Thyroid gland (tissue), 4 donors: Measurements from ENCODE around the gene SLC19A1. TPM values are rescaled to one million over a fixed set of nuclear protein-coding genes. Genes with fewer than 3 reads are reported as not detected.

Source experiments
- DNase-seq, 2 donors: peaks; one replicate each; pipeline ENCODE4 v3.0.0-alpha.2; 2019
- H3K27ac ChIP-seq, 3 donors: fragments of 200-600 bp; sonication (generic); 1 replicate in 2 of 3; 2 replicates in 1 of 3; pipeline ENCODE4 v1.5.1; 2016 to 2019; ENCODE audit warnings: mild to moderate bottlenecking in 1 of 3, moderate library complexity in 1 of 3
- H3K27me3 ChIP-seq: fragments of 200-600 bp; sonication (generic); one replicate; pipeline ENCODE4 v1.5.1; 2019
- H3K36me3 ChIP-seq, 2 donors: fragments of 200-600 bp; sonication (generic); one replicate each; pipeline ENCODE4 v1.5.1; 2016 to 2019
- H3K4me1 ChIP-seq, 2 donors: fragments of 200-600 bp; sonication (generic); one replicate each; pipeline ENCODE4 v1.5.1; 2017 to 2019
- H3K4me3 ChIP-seq, 3 donors: fragments of 200-600 bp; sonication (generic); replicated peaks in 1 of 3; 1 replicate in 2 of 3; 2 replicates in 1 of 3; pipeline ENCODE4 v1.5.1; 2016; ENCODE audit warnings: mild to moderate bottlenecking in 1 of 3
- H3K9me3 ChIP-seq: fragments of 200-600 bp; sonication (generic); one replicate; pipeline ENCODE4 v1.5.1; 2017
- CTCF ChIP-seq, 6 experiments: fragments of 200-600 bp in 3 of 6; fragments of 450-650 bp in 3 of 6; sonication (generic) in 3 of 6; IDR thresholded peaks; one replicate each; pipeline ENCODE4 v1.5.1; 2016 to 2019; ENCODE audit warnings: antibody characterized with exemption in 6 of 6, mild to moderate bottlenecking in 2 of 6, inconsistent platforms in 1 of 6, moderate library complexity in 1 of 6
- POLR2A ChIP-seq, 2 donors: fragments of 450-650 bp; IDR thresholded peaks; one replicate each; pipeline ENCODE4 v1.6.1; 2017; ENCODE audit warnings: antibody characterized with exemption in 2 of 2, mild to moderate bottlenecking in 2 of 2, moderate library complexity in 1 of 2
- WGBS, 2 donors: methylation state at CpG; one replicate each; pipeline ENCODE4 v1.1.5; 2017; 5-methylcytosine and 5-hydroxymethylcytosine counted together
- intact Hi-C: fragments of 100-400 bp; cut with DNase I; formaldehyde crosslinking; loops from one replicate; pipeline ENCODE4 v1.15.1; 2023
- total RNA-seq, 4 donors: library from RNA; depleted of rRNA; stranded (reverse); fragments of >200 nt; gene quantifications; one replicate each; pipeline ENCODE4 v1.2.3, GENCODE V29; 2016

Gene SLC19A1
- total RNA-seq, 4 donors from 2014 or later, result 7.6 to 15.5 (median 12.2) TPM

GRCh38 chr21:45535341-45536081 lies 6.7 kb downstream of the SLC19A1 start:
- no peaks in the 10 kb centered on the region for H3K27me3 ChIP-seq
- intact Hi-C loops, result no loop called here
- DNase-seq, result peak; percentile 1 to 3
- no peak for TF ChIP-seq CTCF (IDR thresholded peaks at IDR 0.05)
- TF ChIP-seq POLR2A (IDR thresholded peaks at IDR 0.05), result no peak
- H3K4me3 ChIP-seq, result no peak overlapping the region
- no peaks in the 10 kb centered on the region for H3K36me3 ChIP-seq
- no peaks in the 10 kb centered on the region for H3K9me3 ChIP-seq
- H3K27ac ChIP-seq, result no peak overlapping the region
- 83 to 92% methylated on average over 28 to 34 of the region's 34 CpGs for WGBS, 2 donors
- peaks cover 11% of the 10 kb centered on the region in 2 donors for H3K4me1 ChIP-seq

DNA sequence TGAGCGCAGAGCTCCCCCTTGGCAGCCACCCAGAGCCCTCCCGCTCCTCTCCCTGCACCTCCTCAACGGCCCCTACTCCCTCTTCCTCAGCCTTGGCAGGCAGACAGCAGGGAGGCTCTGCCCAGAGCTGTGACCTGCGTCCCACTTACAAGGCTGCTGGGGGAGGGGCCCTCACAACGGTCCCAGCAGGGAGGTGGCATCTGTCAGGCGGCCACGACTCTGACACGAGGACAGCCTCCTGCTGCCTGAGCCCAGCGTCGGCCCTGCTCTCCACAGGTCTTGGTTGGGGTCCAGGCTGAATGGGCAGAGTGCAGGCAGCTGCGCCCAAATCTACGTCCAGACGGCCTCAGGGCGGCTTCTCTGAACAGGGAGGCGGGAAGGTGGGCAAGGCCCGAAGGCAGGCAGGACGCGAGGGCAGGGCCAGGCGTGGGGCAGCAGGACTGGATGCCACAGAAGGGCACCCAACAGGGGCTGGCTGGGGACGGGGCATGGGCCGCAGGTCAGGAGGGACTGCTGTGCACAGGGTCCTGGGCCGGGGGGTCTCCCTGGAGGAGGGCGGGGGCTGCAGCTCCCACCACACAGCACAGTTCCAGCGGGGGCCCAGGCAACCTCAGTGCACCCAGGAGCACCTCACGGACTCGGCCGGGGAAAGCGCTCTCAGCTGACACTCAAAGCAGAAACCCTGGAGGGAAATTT lies 7.5 kb downstream of the SLC19A1 start:
- DNase-seq, result peak; percentile 71 to 85
- H3K9me3 ChIP-seq, result no peaks in the 10 kb centered on the region
- H3K27me3 ChIP-seq, result no peaks in the 10 kb centered on the region
- H3K36me3 ChIP-seq, result no peaks in the 10 kb centered on the region
- 49 to 70% methylated on average over 17 to 22 of the region's 28 CpGs for WGBS, 2 donors
- TF ChIP-seq POLR2A (IDR thresholded peaks at IDR 0.05) (no peak), CTCF (IDR thresholded peaks at IDR 0.05) (no peak)
- H3K27ac ChIP-seq, result no peak overlapping the region
- H3K4me1 ChIP-seq, result peaks cover 11% of the 10 kb centered on the region in 2 donors
- no peak overlapping the region for H3K4me3 ChIP-seq
- intact Hi-C loops, result no loop called here

DNA sequence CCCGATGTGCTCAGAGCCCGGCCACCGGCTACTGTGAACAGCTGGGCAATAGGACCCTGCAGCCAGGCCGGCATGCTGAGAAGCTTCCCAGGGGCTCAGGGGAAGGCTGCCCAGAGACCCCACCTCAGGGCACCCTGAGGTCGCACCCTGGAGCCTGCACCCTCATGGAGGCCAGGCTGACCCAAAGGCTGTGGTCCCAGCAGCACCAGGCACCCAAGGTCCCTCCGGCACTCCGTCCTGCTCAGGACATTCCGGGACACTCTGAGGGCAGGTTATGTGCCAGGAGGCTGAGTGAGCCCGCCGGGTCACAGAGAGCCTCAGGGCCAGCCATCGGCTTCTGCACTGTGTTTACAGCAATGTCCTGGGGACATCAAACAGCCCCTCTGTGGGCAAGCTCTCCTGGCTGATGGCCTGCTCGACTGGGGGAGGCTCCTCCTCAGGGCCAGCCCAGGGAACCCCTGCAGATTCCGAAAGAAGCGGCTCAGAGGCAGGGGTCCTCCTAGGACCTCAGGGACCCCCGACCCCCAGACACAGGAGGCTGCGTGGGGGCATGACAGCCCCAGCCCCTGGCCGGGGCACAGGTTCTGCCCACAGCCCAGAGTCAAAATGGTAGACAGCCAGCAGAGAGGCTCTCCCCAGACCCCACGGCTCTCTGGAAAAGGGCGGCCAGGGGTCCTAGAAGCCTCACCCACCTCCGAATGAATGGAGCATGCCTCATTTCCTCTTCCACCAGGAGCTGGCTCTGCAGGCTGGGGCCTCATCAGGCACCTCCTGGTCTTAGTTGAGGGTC lies 8.2 kb downstream of the SLC19A1 start:
- WGBS, 2 donors, result 49 to 63% methylated on average over 5 to 7 of the region's 20 CpGs
- H3K4me1 ChIP-seq, result peaks cover 13 to 14% of the 10 kb centered on the region in 2 donors
- intact Hi-C loops, result no loop called here
- H3K27me3 ChIP-seq, result no peaks in the 10 kb centered on the region
- H3K9me3 ChIP-seq, result no peaks in the 10 kb centered on the region
- no peak overlapping the region for H3K4me3 ChIP-seq
- no peak for TF ChIP-seq CTCF (IDR thresholded peaks at IDR 0.05)
- TF ChIP-seq POLR2A (IDR thresholded peaks at IDR 0.05), result no peak
- no peaks in the 10 kb centered on the region for H3K36me3 ChIP-seq
- DNase-seq, result peak; percentile 1 to 5
- no peak overlapping the region for H3K27ac ChIP-seq

GRCh38 chr21:45533361-45533845 lies 8.8 kb downstream of the SLC19A1 start:
- Histone ChIP-seq H3K27me3 (no peaks in the 10 kb centered on the region), H3K4me1 (peaks cover 19 to 20% of the 10 kb centered on the region in 2 donors), H3K27ac (no peak overlapping the region), H3K36me3 (no peaks in the 10 kb centered on the region), H3K9me3 (no peaks in the 10 kb centered on the region), H3K4me3 (no peak overlapping the region)
- intact Hi-C loops, result no loop called here
- peak; percentile 2 to 3 for DNase-seq
- TF ChIP-seq CTCF (IDR thresholded peaks at IDR 0.05) (no peak), POLR2A (IDR thresholded peaks at IDR 0.05) (no peak)
- 97 to 100% methylated on average over 3 to 5 of the region's 12 CpGs for WGBS, 2 donors
